Stimulated activated effector memory CD8-positive, alpha-beta T cell treated with anti-CD3 and anti-CD28 coated beads, Interleukin-12 subunit alpha, Interleukin-12 subunit beta, amount 100 ng/mL, for 72 hours (primary cell): ENCODE data around the gene TPM4.
A peak's percentile ranks its signal among the peaks of the same experiment; 100 is the strongest.
"Not testable (repeated sequence)": the region's sequence is repeated elsewhere in the genome, so short reads cannot be mapped to it uniquely, and the experiment has no call there.

Source experiments
- ATAC-seq: fragments of 150-1000 bp; cut with Tn5 transposase; 2 replicates; pipeline ENCODE4 v1.10.0; 2021
- DNase-seq, 2 donors: peaks; one replicate each; pipeline ENCODE4 v3.0.0; 2021 to 2022; ENCODE audit warnings: low spot score in 2 of 2
- H3K27ac Mint-ChIP-seq: one replicate; pipeline ENCODE4 v1.8.0; 2022; ENCODE audit warnings: mild to moderate bottlenecking, mixed read lengths
- H3K36me3 Mint-ChIP-seq: one replicate; pipeline ENCODE4 v1.8.0; 2022; ENCODE audit warnings: mild to moderate bottlenecking, mixed read lengths
- H3K4me1 Mint-ChIP-seq: one replicate; pipeline ENCODE4 v1.8.0; 2022; ENCODE audit warnings: mixed read lengths
- H3K4me3 Mint-ChIP-seq: one replicate; pipeline ENCODE4 v1.8.0; 2022; ENCODE audit warnings: mild to moderate bottlenecking, mixed read lengths
- H3K9me3 Mint-ChIP-seq: one replicate; pipeline ENCODE4 v1.8.0; 2022; ENCODE audit warnings: mixed read lengths

TPM4 gene

GRCh38 chr19:16075430-16076153 lies 703 bp upstream of the TPM4 start:
- peak; percentile 1 for ATAC-seq

GRCh38 chr19:16076958-16077611 lies 790 bp downstream of the TPM4 start:
- Mint-ChIP-seq H3K36me3 (peaks cover 66% of the 10 kb centered on the region), H3K9me3 (no peaks in the 10 kb centered on the region), H3K4me1 (peaks cover 68% of the 10 kb centered on the region), H3K4me3 (peak overlapping the region; percentile 97), H3K27ac (peak overlapping the region; percentile 98)
- DNase-seq: no peak
- ATAC-seq: no peak

More at GRCh38 chr19:16075430-16076153, 703 bp upstream of the TPM4 start:
- Mint-ChIP-seq H3K9me3 (no peaks in the 10 kb centered on the region), H3K36me3 (peaks cover 51% of the 10 kb centered on the region), H3K27ac (peak overlapping the region; percentile 98), H3K4me3 (peak overlapping the region; percentile 97), H3K4me1 (peaks cover 53% of the 10 kb centered on the region)
- DNase-seq: no peak

GRCh38 chr19:16077984-16078758 lies 1.9 kb downstream of the TPM4 start:
- DNase-seq (peak; percentile 25 to 73), ATAC-seq (peak; percentile 2)
- H3K27ac Mint-ChIP-seq: peak overlapping the region; percentile 98
- peaks cover 77% of the 10 kb centered on the region for H3K36me3 Mint-ChIP-seq
- peak overlapping the region; percentile 97 for H3K4me3 Mint-ChIP-seq
- peaks cover 72% of the 10 kb centered on the region for H3K4me1 Mint-ChIP-seq
- no peaks in the 10 kb centered on the region for H3K9me3 Mint-ChIP-seq

GRCh38 chr19:16078759-16079707 lies 2.7 kb downstream of the TPM4 start:
- Mint-ChIP-seq H3K27ac (peak overlapping the region; percentile 98), H3K4me1 (peaks cover 71% of the 10 kb centered on the region), H3K36me3 (peaks cover 86% of the 10 kb centered on the region), H3K4me3 (peak overlapping the region; percentile 97), H3K9me3 (no peaks in the 10 kb centered on the region)
- ATAC-seq (peak; percentile 78), DNase-seq (peak; percentile 35 to 79)

GRCh38 chr19:16084067-16084685 lies 7.9 kb downstream of the TPM4 start:
- H3K36me3 Mint-ChIP-seq: peaks cover 100% of the 10 kb centered on the region
- ATAC-seq (no peak), DNase-seq (no peak)
- peak overlapping the region; percentile 73 for H3K4me3 Mint-ChIP-seq
- H3K4me1 Mint-ChIP-seq: peaks cover 80% of the 10 kb centered on the region
- H3K27ac Mint-ChIP-seq: peak overlapping the region; percentile 40
- no peaks in the 10 kb centered on the region for H3K9me3 Mint-ChIP-seq

GRCh38 chr19:16085115-16085514 lies 8.8 kb downstream of the TPM4 start:
- Mint-ChIP-seq H3K4me3 (peak overlapping the region; percentile 73), H3K36me3 (peaks cover 100% of the 10 kb centered on the region), H3K9me3 (no peaks in the 10 kb centered on the region), H3K4me1 (peaks cover 72% of the 10 kb centered on the region), H3K27ac (peak overlapping the region; percentile 92)
- DNase-seq (no peak), ATAC-seq (no peak)

GRCh38 chr19:16087404-16087803 lies 11.1 kb downstream of the TPM4 start:
- Mint-ChIP-seq H3K4me1 (peaks cover 49% of the 10 kb centered on the region), H3K36me3 (peaks cover 100% of the 10 kb centered on the region)
- H3K9me3 Mint-ChIP-seq, DNase-seq, H3K27ac Mint-ChIP-seq, ATAC-seq, H3K4me3 Mint-ChIP-seq: not testable (repeated sequence)

GRCh38 chr19:16087940-16088339 lies 11.6 kb downstream of the TPM4 start:
- Mint-ChIP-seq H3K9me3 (no peaks in the 10 kb centered on the region), H3K4me1 (peaks cover 50% of the 10 kb centered on the region), H3K4me3 (no peak overlapping the region), H3K27ac (no peak overlapping the region), H3K36me3 (peaks cover 100% of the 10 kb centered on the region)
- DNase-seq: no peak
- ATAC-seq: no peak

- Mint-ChIP-seq H3K4me1 (peaks cover 51% of the 10 kb centered on the region), H3K27ac (peak overlapping the region; percentile 85)
Observed at GRCh38 chr19:16088351-16089009, 12.2 kb downstream of the TPM4 start.

GRCh38 chr19:16089010-16089846 lies 12.9 kb downstream of the TPM4 start:
- ATAC-seq (no peak), DNase-seq (no peak)
- Mint-ChIP-seq H3K27ac (peak overlapping the region; percentile 85), H3K36me3 (peaks cover 100% of the 10 kb centered on the region), H3K4me1 (peaks cover 49% of the 10 kb centered on the region), H3K9me3 (no peaks in the 10 kb centered on the region), H3K4me3 (no peak overlapping the region)

More at GRCh38 chr19:16088351-16089009, 12.2 kb downstream of the TPM4 start:
- Mint-ChIP-seq H3K4me3 (no peak overlapping the region), H3K9me3 (no peaks in the 10 kb centered on the region), H3K36me3 (peaks cover 100% of the 10 kb centered on the region)
- DNase-seq: no peak
- ATAC-seq: no peak

- Mint-ChIP-seq H3K27ac (peak overlapping the region; percentile 60), H3K9me3 (no peaks in the 10 kb centered on the region), H3K4me3 (no peak overlapping the region), H3K4me1 (peaks cover 32% of the 10 kb centered on the region), H3K36me3 (peaks cover 100% of the 10 kb centered on the region)
- ATAC-seq: no peak
- DNase-seq: no peak
Observed at GRCh38 chr19:16091546-16092475, 15.5 kb downstream of the TPM4 start.

- Mint-ChIP-seq H3K4me3 (no peak overlapping the region), H3K36me3 (peaks cover 100% of the 10 kb centered on the region), H3K27ac (peak overlapping the region; percentile 68), H3K9me3 (no peaks in the 10 kb centered on the region), H3K4me1 (peaks cover 31% of the 10 kb centered on the region)
- DNase-seq: no peak
- ATAC-seq: no peak
Observed at GRCh38 chr19:16094360-16095070, 18.2 kb downstream of the TPM4 start.
